ENCODE results near the gene TLL2.

The TLL2 gene

GRCh38 chr10:96387601-96388000, 126.1 kb downstream of the TLL2 start:
- TF ChIP-seq TAF1 (IDR thresholded peaks at IDR 0.05; ENCODE audit: low read depth) = no peak
- TF ChIP-seq USF1 (IDR thresholded peaks at IDR 0.05) = no peak
- no peak for TF ChIP-seq REST (IDR thresholded peaks at IDR 0.05; ENCODE audit: low read depth)
- TF ChIP-seq FOXM1 (IDR thresholded peaks at IDR 0.05; ENCODE audit: borderline replicate concordance, low read depth) = no peak

- TF ChIP-seq ZBTB7A (IDR thresholded peaks at IDR 0.05; ENCODE audit: low read depth) (no peak), TCF12 (IDR thresholded peaks at IDR 0.05; ENCODE audit: low read depth) (no peak), CREB1 (IDR thresholded peaks at IDR 0.05; ENCODE audit: low read depth) (no peak), REST (IDR thresholded peaks at IDR 0.05; ENCODE audit: low read depth) (no peak), YY1 (IDR thresholded peaks at IDR 0.05; ENCODE audit: low read depth) (no peak), FOXM1 (IDR thresholded peaks at IDR 0.05; ENCODE audit: borderline replicate concordance, low read depth) (no peak), EGR1 (IDR thresholded peaks at IDR 0.05) (no peak), CEBPB (IDR thresholded peaks at IDR 0.05) (no peak), USF1 (IDR thresholded peaks at IDR 0.05) (no peak), RAD21 (IDR thresholded peaks at IDR 0.05; ENCODE audit: low read depth) (no peak), TEAD4 (IDR thresholded peaks at IDR 0.05) (no peak), EP300 (IDR thresholded peaks at IDR 0.05; ENCODE audit: borderline replicate concordance) (no peak), TAF1 (IDR thresholded peaks at IDR 0.05; ENCODE audit: low read depth) (no peak), NFIC (IDR thresholded peaks at IDR 0.05) (no peak), MAX (IDR thresholded peaks at IDR 0.05) (no peak)
These were observed 126.6 kb downstream of the TLL2 start for GRCh38 chr10:96387161-96387560.

- no peak for TF ChIP-seq USF1 (IDR thresholded peaks at IDR 0.05)
- no peak for TF ChIP-seq TCF12 (IDR thresholded peaks at IDR 0.05; ENCODE audit: low read depth)
- no peak for TF ChIP-seq CEBPB (IDR thresholded peaks at IDR 0.05)
- TF ChIP-seq ZBTB7A (IDR thresholded peaks at IDR 0.05; ENCODE audit: low read depth) = no peak
- no peak for TF ChIP-seq TEAD4 (IDR thresholded peaks at IDR 0.05)
- TF ChIP-seq TAF1 (IDR thresholded peaks at IDR 0.05; ENCODE audit: low read depth) = no peak
- no peak for TF ChIP-seq REST (IDR thresholded peaks at IDR 0.05; ENCODE audit: low read depth)
- no peak for TF ChIP-seq EGR1 (IDR thresholded peaks at IDR 0.05)
These were observed 129.2 kb downstream of the TLL2 start for GRCh38 chr10:96384506-96384905.

- no peak for TF ChIP-seq CEBPB (IDR thresholded peaks at IDR 0.05)
- TF ChIP-seq TAF1 (IDR thresholded peaks at IDR 0.05; ENCODE audit: low read depth) = no peak
- no peak for TF ChIP-seq YY1 (IDR thresholded peaks at IDR 0.05; ENCODE audit: low read depth)
- no peak for TF ChIP-seq TEAD4 (IDR thresholded peaks at IDR 0.05)
- no peak for TF ChIP-seq REST (IDR thresholded peaks at IDR 0.05; ENCODE audit: low read depth)
- no peak for TF ChIP-seq RAD21 (IDR thresholded peaks at IDR 0.05; ENCODE audit: low read depth)
- TF ChIP-seq ZBTB7A (IDR thresholded peaks at IDR 0.05; ENCODE audit: low read depth) = no peak
- TF ChIP-seq FOXM1 (IDR thresholded peaks at IDR 0.05; ENCODE audit: borderline replicate concordance, low read depth) = no peak
- no peak for TF ChIP-seq USF1 (IDR thresholded peaks at IDR 0.05)
- TF ChIP-seq NFIC (IDR thresholded peaks at IDR 0.05) = no peak
These were observed 132.9 kb downstream of the TLL2 start for GRCh38 chr10:96380821-96381220.
